ENCODE results near the gene IL1RAP. TPM values are rescaled to one million over a fixed set of nuclear protein-coding genes. Genes with fewer than 3 reads are reported as not detected.

IL1RAP gene
- total RNA-seq, 1 donor from 2014 or later = 43.4 TPM

DNA sequence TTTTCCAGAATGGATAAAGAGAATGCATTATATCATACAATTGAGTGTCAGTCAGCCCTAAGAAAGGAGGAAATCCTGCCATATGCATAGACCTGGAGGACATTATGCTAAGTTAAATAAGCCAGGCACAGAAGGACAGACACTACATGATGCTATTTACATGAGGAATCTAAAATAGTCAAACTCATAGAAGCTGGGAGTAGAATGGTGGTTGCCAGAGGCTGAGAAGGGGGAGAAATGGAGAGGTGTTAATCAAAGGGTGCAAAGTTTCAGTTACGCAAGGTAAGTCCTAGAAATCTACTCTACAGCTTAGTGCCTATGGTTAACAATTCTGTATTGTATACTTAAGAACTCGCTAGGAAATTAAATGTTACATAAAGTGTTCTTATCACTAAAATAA is 66.5 kb downstream of the IL1RAP start:
- Histone ChIP-seq H3K36me3 (ENCODE audit: control insufficient read depth, insufficient read depth, low read length) (no peaks in the 10 kb centered on the region), H3K4me3 (ENCODE audit: low read depth, low read length) (no peak overlapping the region), H3K27me3 (ENCODE audit: control insufficient read depth, insufficient read depth, low read length) (no peaks in the 10 kb centered on the region)
- TF ChIP-seq, protein P1, sequence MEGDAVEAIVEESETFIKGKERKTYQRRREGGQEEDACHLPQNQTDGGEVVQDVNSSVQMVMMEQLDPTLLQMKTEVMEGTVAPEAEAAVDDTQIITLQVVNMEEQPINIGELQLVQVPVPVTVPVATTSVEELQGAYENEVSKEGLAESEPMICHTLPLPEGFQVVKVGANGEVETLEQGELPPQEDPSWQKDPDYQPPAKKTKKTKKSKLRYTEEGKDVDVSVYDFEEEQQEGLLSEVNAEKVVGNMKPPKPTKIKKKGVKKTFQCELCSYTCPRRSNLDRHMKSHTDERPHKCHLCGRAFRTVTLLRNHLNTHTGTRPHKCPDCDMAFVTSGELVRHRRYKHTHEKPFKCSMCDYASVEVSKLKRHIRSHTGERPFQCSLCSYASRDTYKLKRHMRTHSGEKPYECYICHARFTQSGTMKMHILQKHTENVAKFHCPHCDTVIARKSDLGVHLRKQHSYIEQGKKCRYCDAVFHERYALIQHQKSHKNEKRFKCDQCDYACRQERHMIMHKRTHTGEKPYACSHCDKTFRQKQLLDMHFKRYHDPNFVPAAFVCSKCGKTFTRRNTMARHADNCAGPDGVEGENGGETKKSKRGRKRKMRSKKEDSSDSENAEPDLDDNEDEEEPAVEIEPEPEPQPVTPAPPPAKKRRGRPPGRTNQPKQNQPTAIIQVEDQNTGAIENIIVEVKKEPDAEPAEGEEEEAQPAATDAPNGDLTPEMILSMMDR (IDR thresholded peaks at IDR 0.05; ENCODE audit: insufficient read depth, low read length, severe bottlenecking) = no peak
- DNase-seq (ENCODE audit: low read depth) = no peak
- no peak for FAIRE-seq

DNA sequence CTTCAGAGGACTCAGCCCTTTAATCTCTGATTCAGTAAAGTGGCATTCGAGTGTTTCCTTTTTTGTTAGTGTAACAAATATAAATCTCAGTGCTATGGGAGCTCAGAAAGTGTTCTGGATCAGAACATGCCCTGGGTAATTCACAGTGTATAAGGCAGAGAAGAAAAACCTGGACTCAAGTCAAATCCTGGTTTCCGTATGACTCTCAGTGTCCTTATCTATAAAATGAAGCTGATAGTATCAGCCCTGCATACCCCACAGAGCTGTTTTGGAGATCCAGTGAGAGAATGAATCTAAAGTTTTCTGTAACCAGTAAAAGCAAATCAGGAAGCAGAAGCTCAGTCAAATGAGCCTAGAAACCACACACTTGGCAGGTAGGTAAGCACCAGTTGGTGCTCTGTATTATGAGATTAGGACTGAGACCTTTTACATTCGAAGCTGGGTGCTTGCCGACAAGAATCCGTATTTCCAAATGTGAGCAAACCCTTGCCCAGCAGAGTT is 67.2 kb downstream of the IL1RAP start:
- TF ChIP-seq, protein P1 (IDR thresholded peaks at IDR 0.05; ENCODE audit: insufficient read depth, low read length, severe bottlenecking) = no peak
- Histone ChIP-seq H3K36me3 (ENCODE audit: control insufficient read depth, insufficient read depth, low read length) (no peaks in the 10 kb centered on the region), H3K27me3 (ENCODE audit: control insufficient read depth, insufficient read depth, low read length) (no peaks in the 10 kb centered on the region), H3K4me3 (ENCODE audit: low read depth, low read length) (no peak overlapping the region)
- FAIRE-seq (no peak), DNase-seq (ENCODE audit: low read depth) (no peak)

DNA sequence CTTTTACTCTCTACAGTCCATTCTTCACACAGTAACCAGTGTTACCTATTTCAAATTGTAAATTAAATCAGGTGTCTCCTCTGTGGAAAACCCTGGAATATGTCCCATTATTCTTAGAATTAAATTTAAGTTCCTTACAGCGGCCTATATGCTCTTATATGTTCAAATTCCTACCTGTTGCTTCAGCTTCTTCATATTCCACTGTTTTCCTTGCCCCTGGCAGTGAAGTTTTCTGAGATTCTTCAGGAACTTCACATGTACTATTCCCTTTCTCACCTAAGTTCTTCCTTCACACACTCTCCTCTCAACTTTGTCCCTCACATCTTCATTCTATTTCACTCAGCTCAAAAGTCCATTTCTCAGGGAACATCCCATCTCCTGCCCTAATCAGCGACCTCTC is 68.8 kb downstream of the IL1RAP start:
- Histone ChIP-seq H3K36me3 (ENCODE audit: control insufficient read depth, insufficient read depth, low read length) (no peaks in the 10 kb centered on the region), H3K4me3 (ENCODE audit: low read depth, low read length) (no peak overlapping the region), H3K27me3 (ENCODE audit: control insufficient read depth, insufficient read depth, low read length) (no peaks in the 10 kb centered on the region)
- FAIRE-seq (no peak), DNase-seq (ENCODE audit: low read depth) (no peak)
- TF ChIP-seq, protein P1 (IDR thresholded peaks at IDR 0.05; ENCODE audit: insufficient read depth, low read length, severe bottlenecking) = no peak

DNA sequence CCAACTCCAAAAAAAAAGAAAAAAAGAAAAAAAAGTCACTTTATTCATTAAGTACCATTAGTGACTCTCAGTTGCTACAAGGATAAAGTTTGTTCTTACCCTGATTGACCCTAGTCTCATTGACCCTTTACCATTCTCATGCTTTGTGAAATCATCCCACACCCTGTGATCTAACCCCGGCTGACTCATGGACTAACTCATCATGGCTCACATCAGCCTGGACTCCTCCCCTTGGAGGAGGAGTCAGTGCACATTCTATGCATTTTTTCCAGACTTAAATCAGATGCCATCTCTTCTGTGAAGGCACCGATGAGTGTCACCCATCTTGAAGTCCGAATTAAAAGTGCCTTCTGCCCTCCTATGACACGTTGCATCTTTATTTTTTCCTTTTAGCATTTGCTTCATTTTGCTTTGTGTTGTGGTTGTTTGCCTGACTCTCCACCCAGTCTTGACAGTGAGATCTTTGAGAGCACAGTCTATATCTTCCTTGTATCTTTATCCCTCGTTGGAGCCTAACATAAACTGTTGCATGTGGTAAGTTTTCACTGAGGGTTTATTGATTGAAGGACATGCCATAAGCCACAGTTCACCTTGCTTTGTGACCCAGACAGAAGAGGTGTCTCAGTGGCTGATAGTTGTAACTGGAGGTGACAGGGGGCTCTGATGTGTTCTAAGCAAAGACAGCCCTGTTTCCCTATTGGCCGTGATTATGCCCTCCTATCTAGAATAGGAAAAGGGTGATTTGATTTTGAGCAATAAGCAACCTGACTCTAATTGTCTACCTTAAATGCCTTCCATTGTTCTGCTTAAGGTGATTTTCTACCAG is 72.1 kb downstream of the IL1RAP start:
- FAIRE-seq (peak; percentile 93), DNase-seq (ENCODE audit: low read depth) (peak; percentile 96)
- H3K27me3 ChIP-seq (ENCODE audit: control insufficient read depth, insufficient read depth, low read length) = no peaks in the 10 kb centered on the region
- TF ChIP-seq, protein P1 (IDR thresholded peaks at IDR 0.05; ENCODE audit: insufficient read depth, low read length, severe bottlenecking) = no peak
- no peak overlapping the region for H3K4me3 ChIP-seq (ENCODE audit: low read depth, low read length)
- H3K36me3 ChIP-seq (ENCODE audit: control insufficient read depth, insufficient read depth, low read length) = peaks cover 1% of the 10 kb centered on the region

DNA sequence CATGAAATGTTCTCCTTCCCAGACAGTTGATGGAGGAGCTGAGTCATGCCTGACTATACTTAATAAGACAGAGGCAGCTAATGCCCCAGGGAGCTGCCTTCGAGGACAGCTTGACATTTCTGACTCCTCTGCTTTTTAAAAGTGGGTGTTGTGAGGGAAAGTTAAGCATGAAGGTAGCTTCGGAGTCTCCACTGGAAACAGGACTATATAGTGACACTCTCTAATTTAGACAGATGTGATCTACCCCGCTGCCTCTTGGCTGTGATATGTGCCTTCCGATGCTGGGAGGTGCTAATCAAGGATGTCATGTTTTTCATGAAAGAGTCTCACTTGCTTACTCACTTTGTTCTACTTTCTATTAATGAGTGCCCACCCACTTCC is 72.7 kb downstream of the IL1RAP start:
- Histone ChIP-seq H3K4me3 (ENCODE audit: low read depth, low read length) (no peak overlapping the region), H3K36me3 (ENCODE audit: control insufficient read depth, insufficient read depth, low read length) (peaks cover 1% of the 10 kb centered on the region), H3K27me3 (ENCODE audit: control insufficient read depth, insufficient read depth, low read length) (no peaks in the 10 kb centered on the region)
- DNase-seq (ENCODE audit: low read depth) (peak; percentile 93), FAIRE-seq (peak; percentile 36)
- TF ChIP-seq, protein P1 (IDR thresholded peaks at IDR 0.05; ENCODE audit: insufficient read depth, low read length, severe bottlenecking) = no peak

Data from bronchial epithelial cell (primary cell).